ENCODE measurements around the gene NFYA.

The NFYA gene

GRCh38 chr6:41122373-41122772 is 49.6 kb downstream of the NFYA start:
- no peak for DNase-seq

GRCh38 chr6:41122918-41123317 is 50.1 kb downstream of the NFYA start:
- no peak for DNase-seq

GRCh38 chr6:41125282-41125681 is 52.5 kb downstream of the NFYA start:
- DNase-seq, result no peak

GRCh38 chr6:41132254-41132653 is 59.5 kb downstream of the NFYA start:
- no peak for DNase-seq

- no peak for DNase-seq
These were observed 62.5 kb downstream of the NFYA start for GRCh38 chr6:41135062-41135832.

GRCh38 chr6:41136911-41137310 is 64.1 kb downstream of the NFYA start:
- no peak for DNase-seq

GRCh38 chr6:41147917-41148316 is 75.1 kb downstream of the NFYA start:
- DNase-seq, result no peak
